GM12872 (cell line): ENCODE measurements around the gene ABTB2.

Source experiments
- TF ChIP-seq, protein P1 (sequence below): IDR thresholded peaks from 3 replicates; pipeline ENCODE4 v1.5.1; 2011; ENCODE audit warnings: low read depth, mild to moderate bottlenecking, low read length, moderate library complexity; ENCODE audit not compliant: insufficient read depth

The ABTB2 gene

GRCh38 chr11:34191578-34191977 is 166.2 kb downstream of the ABTB2 start:
- TF ChIP-seq, protein P1, sequence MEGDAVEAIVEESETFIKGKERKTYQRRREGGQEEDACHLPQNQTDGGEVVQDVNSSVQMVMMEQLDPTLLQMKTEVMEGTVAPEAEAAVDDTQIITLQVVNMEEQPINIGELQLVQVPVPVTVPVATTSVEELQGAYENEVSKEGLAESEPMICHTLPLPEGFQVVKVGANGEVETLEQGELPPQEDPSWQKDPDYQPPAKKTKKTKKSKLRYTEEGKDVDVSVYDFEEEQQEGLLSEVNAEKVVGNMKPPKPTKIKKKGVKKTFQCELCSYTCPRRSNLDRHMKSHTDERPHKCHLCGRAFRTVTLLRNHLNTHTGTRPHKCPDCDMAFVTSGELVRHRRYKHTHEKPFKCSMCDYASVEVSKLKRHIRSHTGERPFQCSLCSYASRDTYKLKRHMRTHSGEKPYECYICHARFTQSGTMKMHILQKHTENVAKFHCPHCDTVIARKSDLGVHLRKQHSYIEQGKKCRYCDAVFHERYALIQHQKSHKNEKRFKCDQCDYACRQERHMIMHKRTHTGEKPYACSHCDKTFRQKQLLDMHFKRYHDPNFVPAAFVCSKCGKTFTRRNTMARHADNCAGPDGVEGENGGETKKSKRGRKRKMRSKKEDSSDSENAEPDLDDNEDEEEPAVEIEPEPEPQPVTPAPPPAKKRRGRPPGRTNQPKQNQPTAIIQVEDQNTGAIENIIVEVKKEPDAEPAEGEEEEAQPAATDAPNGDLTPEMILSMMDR: no peak

DNA sequence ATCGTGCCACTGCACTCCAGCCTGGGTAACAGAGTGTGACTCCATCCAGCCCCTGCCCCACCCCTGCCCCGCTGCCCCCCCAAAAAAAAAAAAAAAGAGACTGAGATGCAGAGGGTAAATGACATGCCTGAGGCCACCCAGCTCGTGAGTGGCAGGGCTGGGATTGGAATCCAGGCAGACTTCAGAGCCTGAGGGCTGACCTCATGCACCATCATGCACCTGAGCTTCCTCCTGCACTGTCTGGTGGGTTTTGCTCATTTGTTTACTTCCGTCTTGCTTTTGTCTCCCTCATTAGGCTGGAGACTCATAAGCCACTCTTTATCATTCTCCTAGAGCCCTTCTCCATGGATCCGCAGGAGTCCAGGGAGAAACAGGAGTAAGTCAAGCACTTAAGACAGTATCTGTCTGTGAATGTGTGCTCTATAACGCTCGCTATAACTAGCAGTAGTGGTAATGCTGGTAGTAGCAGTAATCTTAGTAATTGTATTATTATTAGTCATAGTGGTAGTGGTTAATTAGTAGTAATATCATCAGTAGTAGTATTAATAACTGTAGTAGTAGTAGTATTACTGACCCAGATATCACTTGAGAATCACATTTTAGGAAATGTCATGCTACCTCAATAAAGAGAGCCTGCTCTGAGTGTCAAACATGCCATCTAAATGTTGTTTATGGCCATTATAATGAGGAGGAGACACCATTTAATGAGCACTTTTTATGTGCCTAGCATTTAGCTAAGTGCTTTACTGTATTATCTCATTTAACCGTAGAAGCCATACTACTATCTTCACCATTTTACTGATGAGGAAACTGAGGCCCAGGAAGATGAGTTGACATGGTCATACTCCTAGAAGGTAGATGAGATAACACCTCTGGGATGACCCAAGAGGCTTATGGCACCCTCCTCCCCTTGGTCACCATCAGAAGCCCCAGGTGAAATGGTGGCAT is 167.3 kb downstream of the ABTB2 start:
- TF ChIP-seq, protein P1: no peak

DNA sequence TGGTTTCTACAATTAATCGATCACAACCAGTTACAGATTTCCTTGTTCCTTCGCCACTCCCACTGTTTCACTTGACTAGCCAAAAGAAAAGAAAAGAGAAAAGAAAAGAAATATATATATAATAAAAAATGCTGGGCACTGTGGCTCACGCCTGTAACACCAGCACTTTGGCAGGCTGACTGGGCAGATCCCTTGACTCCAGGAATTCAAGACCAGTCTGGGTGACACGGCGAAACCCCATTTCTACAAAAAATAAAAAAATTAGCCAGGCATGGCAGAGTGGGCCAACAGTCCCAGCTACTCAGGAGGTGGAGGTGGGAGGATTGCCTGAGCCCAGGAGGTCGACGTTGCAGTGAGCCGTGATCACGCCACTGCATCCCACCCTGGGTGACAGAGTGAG is 168.6 kb downstream of the ABTB2 start:
- TF ChIP-seq, protein P1: no peak

DNA sequence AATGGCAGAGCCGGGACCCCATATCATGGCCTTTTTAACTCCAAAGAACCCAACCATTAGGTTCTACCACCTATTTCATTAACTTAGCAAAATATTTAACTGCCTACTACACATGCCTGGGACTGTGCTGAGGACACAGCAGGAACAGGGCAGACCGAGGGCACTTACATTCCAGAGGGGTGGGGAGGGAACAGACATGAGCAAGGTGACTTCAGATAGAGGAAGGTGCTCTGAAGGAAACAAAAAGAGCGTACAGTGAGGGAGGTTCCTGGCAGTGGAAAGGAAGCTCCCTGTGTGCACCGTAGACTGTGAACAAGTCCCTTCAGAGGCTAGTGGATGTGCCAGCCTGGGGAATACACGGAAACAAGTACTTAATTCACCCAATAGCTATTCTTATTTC is 169.6 kb downstream of the ABTB2 start:
- TF ChIP-seq, protein P1: no peak

DNA sequence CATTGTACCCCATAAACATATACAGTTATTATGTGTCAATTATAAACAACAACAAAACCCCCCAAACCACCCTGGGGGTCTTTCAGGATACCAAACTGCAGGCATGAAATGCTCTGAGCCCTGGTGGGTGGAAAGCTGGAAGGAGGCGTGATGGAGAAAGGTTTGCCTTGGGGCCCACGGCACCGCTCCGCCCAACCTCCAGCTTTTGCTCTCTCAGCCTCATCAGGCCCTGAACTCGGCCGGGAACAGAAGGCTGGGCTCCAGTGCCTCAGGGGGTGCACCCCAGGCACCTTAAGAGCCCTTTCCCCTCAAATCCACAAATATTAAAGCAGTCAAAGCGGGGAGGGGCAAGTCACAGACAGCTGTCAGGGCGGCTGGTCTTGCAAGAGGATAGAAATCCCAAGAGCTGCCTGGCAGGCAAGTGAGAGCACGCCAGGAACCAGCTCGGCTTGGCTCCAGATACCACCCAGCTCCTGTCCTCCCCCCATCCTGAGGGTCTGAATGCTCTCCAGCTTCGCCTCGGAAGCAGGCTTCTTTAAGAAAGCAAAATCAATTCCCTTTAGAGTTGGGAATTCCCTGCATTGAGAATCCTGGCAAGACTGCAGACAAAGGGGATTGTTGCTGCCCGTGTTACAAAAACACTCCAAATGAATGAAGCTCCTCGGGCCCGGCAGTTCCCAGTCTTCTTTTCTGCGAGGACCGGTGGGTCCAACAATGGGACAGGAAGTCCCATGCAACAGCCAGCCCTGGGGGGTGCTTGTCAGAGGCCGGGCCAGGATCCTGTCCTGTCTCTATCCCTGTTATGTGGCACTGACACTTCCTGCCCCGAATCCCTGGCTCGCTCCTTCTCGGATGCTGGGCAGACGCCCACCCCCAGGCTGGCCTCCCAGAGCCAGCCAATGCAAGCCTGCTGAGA is 171.6 kb downstream of the ABTB2 start:
- TF ChIP-seq, protein P1: no peak

GRCh38 chr11:34184505-34185015 is 173.2 kb downstream of the ABTB2 start:
- TF ChIP-seq, protein P1: no peak
